Smooth muscle cell (in vitro differentiated cells): ENCODE measurements around the gene PTRH1. TPM values are rescaled to one million over a fixed set of nuclear protein-coding genes. Genes with fewer than 3 reads are reported as not detected.

Experiments
- DNase-seq: peaks from one replicate; lab custom pipeline; 2025; ENCODE audit not compliant: unreplicated experiment; lab: John Stamatoyannopoulos, UW
- H2AFZ ChIP-seq: fragments of 200-600 bp; sonication (generic); 2 replicates; pipeline ENCODE4 v1.6.0; 2016; ENCODE audit warnings: antibody characterized with exemption, low read depth, mild to moderate bottlenecking
- H3F3A ChIP-seq: fragments of 200-600 bp; sonication (generic); 2 replicates; pipeline ENCODE4 v1.6.0; 2017; ENCODE audit warnings: antibody characterized with exemption, low read depth
- H3K27ac ChIP-seq: fragments of 200-600 bp; sonication (generic); 2 replicates; pipeline ENCODE4 v1.5.1; 2016; ENCODE audit warnings: low read depth, mild to moderate bottlenecking
- H3K27me3 ChIP-seq: fragments of 200-600 bp; sonication (generic); 2 replicates; pipeline ENCODE4 v1.6.1; 2016; ENCODE audit warnings: low read depth, mild to moderate bottlenecking
- H3K36me3 ChIP-seq: fragments of 200-600 bp; sonication (generic); 2 replicates; pipeline ENCODE4 v1.5.1; 2016; ENCODE audit warnings: low read depth
- H3K4me1 ChIP-seq: fragments of 200-600 bp; sonication (generic); 2 replicates; pipeline ENCODE4 v1.5.1; 2016; ENCODE audit warnings: low read depth
- H3K4me2 ChIP-seq: fragments of 200-600 bp; sonication (generic); 2 replicates; pipeline ENCODE4 v1.6.0; 2016; ENCODE audit warnings: mild to moderate bottlenecking
- H3K4me3 ChIP-seq: fragments of 200-600 bp; sonication (generic); 2 replicates; pipeline ENCODE4 v1.5.1; 2016; ENCODE audit warnings: mild to moderate bottlenecking
- H3K79me2 ChIP-seq: fragments of 200-600 bp; sonication (generic); 2 replicates; pipeline ENCODE4 v1.6.0; 2016; ENCODE audit warnings: low read depth, mild to moderate bottlenecking
- H3K9ac ChIP-seq: fragments of 200-600 bp; sonication (generic); 2 replicates; pipeline ENCODE4 v1.6.0; 2016; ENCODE audit warnings: low read depth
- H3K9me3 ChIP-seq: fragments of 200-600 bp; sonication (generic); replicated peaks from 2 replicates; pipeline ENCODE4 v1.5.1; 2016; ENCODE audit warnings: low read depth
- H4K20me1 ChIP-seq: fragments of 200-600 bp; sonication (generic); 2 replicates; pipeline ENCODE4 v1.6.0; 2016; ENCODE audit warnings: low read depth
- CTCF ChIP-seq: fragments of 200-600 bp; sonication (generic); IDR thresholded peaks from 2 replicates; pipeline ENCODE4 v1.5.1; 2017; ENCODE audit warnings: borderline replicate concordance, mild to moderate bottlenecking, antibody characterized with exemption; ENCODE audit not compliant: insufficient read depth, poor library complexity, severe bottlenecking
- WGBS: methylation state at CpG from one replicate; pipeline ENCODE4 v1.1.7; 2016; ENCODE audit warnings: low lambda C conversion rate; 5-methylcytosine and 5-hydroxymethylcytosine counted together
- polyA plus RNA-seq: library from polyadenylated mRNA; unstranded; fragments of >200 nt; fragmentation: Nextera tagmentation; extraction: Ambion mirVana; gene quantifications from 2 replicates; pipeline ENCODE4 v1.2.1, GENCODE V29; 2016
- total RNA-seq: library from RNA; depleted of rRNA; stranded (reverse); fragments of >200 nt; gene quantifications from 2 replicates; pipeline ENCODE4 v1.2.3, GENCODE V29; 2014

Gene PTRH1
- total and polyA plus RNA-seq, 2 experiments from 2014 or later, result 11.9 to 33.8 TPM

GRCh38 chr9:127700140-127700539 lies 15.3 kb downstream of the PTRH1 start:
- H3K9ac ChIP-seq, result no peak overlapping the region
- WGBS, result 97% methylated on average over 2 of the region's 2 CpGs
- no peak for TF ChIP-seq CTCF

GRCh38 chr9:127698985-127699670 lies 16.3 kb downstream of the PTRH1 start:
- no peak for TF ChIP-seq CTCF
- no peaks in the 10 kb centered on the region for H3K4me1 ChIP-seq
- 24% methylated on average over 41 of the region's 41 CpGs for WGBS
- H3K4me2 ChIP-seq, result peak overlapping the region; percentile 68
- H3K9me3 ChIP-seq, result no peaks in the 10 kb centered on the region
- H2AFZ ChIP-seq, result peak overlapping the region; percentile 62
- no peaks in the 10 kb centered on the region for H3K79me2 ChIP-seq
- H3F3A ChIP-seq, result peaks cover 6% of the 10 kb centered on the region
- H3K9ac ChIP-seq, result peak overlapping the region; percentile 27
- peak overlapping the region; percentile 39 for H3K4me3 ChIP-seq
- peak; percentile 74 for DNase-seq
- H3K36me3 ChIP-seq, result no peaks in the 10 kb centered on the region
- H3K27ac ChIP-seq, result peak overlapping the region; percentile 54
- no peaks in the 10 kb centered on the region for H4K20me1 ChIP-seq
- no peaks in the 10 kb centered on the region for H3K27me3 ChIP-seq

More at GRCh38 chr9:127700140-127700539, 15.3 kb downstream of the PTRH1 start:
- H3K36me3 ChIP-seq, result no peaks in the 10 kb centered on the region
- peaks cover 6% of the 10 kb centered on the region for H3F3A ChIP-seq
- H2AFZ ChIP-seq, result no peak overlapping the region
- H3K27ac ChIP-seq, result no peak overlapping the region
- H3K4me2 ChIP-seq, result no peak overlapping the region
- H3K79me2 ChIP-seq, result no peaks in the 10 kb centered on the region
- no peak for DNase-seq
- H3K4me1 ChIP-seq, result no peaks in the 10 kb centered on the region
- no peaks in the 10 kb centered on the region for H4K20me1 ChIP-seq
- H3K27me3 ChIP-seq, result no peaks in the 10 kb centered on the region
- H3K4me3 ChIP-seq, result no peak overlapping the region
- no peaks in the 10 kb centered on the region for H3K9me3 ChIP-seq

- H3K79me2 ChIP-seq, result no peaks in the 10 kb centered on the region
- H4K20me1 ChIP-seq, result no peaks in the 10 kb centered on the region
- H3F3A ChIP-seq, result peaks cover 6% of the 10 kb centered on the region
- DNase-seq, result no peak
- no peak overlapping the region for H2AFZ ChIP-seq
- H3K4me1 ChIP-seq, result no peaks in the 10 kb centered on the region
- WGBS, result 92% methylated on average over 5 of the region's 5 CpGs
- H3K9me3 ChIP-seq, result no peaks in the 10 kb centered on the region
- no peaks in the 10 kb centered on the region for H3K36me3 ChIP-seq
- H3K4me2 ChIP-seq, result no peak overlapping the region
- H3K27ac ChIP-seq, result no peak overlapping the region
- no peak for TF ChIP-seq CTCF
- H3K4me3 ChIP-seq, result no peak overlapping the region
- H3K9ac ChIP-seq, result no peak overlapping the region
- H3K27me3 ChIP-seq, result no peaks in the 10 kb centered on the region
Observed at GRCh38 chr9:127698386-127698785, 17.1 kb downstream of the PTRH1 start.

GRCh38 chr9:127697575-127697974 lies 17.9 kb downstream of the PTRH1 start:
- Histone ChIP-seq H3K36me3 (no peaks in the 10 kb centered on the region), H3K4me1 (no peaks in the 10 kb centered on the region), H3K27me3 (no peaks in the 10 kb centered on the region), H3F3A (peaks cover 6% of the 10 kb centered on the region), H4K20me1 (no peaks in the 10 kb centered on the region), H3K9ac (no peak overlapping the region), H3K4me2 (no peak overlapping the region), H3K27ac (no peak overlapping the region), H2AFZ (no peak overlapping the region), H3K4me3 (no peak overlapping the region), H3K9me3 (no peaks in the 10 kb centered on the region), H3K79me2 (no peaks in the 10 kb centered on the region)
- 78% methylated on average over 5 of the region's 5 CpGs for WGBS
- no peak for TF ChIP-seq CTCF
- DNase-seq, result no peak
